Measurements from ENCODE around the gene ADARB2. TPM values are rescaled to one million over a fixed set of nuclear protein-coding genes. Genes with fewer than 3 reads are reported as not detected.

The ADARB2 gene
- polyA plus RNA-seq, 1 of the 3 experiments (the other 2 are of a cell fraction), result not detected

DNA sequence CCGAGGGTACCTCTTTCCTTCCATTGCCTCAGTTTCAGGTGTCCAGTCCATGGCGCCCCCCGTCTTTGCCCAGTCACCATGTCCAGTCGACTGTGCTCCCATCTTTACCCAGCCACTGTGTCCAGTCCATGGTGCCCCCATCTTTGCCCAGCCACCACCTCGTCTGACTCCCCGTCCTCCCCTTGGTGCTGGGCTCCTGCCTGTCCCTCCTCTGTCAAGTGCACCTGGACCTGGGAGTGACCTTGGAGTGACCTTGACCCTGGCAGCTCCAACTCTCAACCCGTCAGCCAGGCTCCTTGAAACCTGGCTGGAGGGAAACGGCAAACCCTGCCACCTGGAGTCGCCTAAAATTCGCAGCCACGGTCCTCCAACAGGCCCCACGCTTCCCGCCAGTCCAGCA, 180.2 kb downstream of the ADARB2 start:
- Histone ChIP-seq H2AFZ (ENCODE audit: low read depth) (no peak overlapping the region), H3K9ac (no peak overlapping the region), H3K79me2 (ENCODE audit: insufficient read depth) (no peaks in the 10 kb centered on the region), H4K20me1 (ENCODE audit: insufficient read depth) (no peaks in the 10 kb centered on the region), H3K9me2 (no peaks in the 10 kb centered on the region), H3K9me3 (no peaks in the 10 kb centered on the region), H3K4me2 (no peak overlapping the region), H3K27me3 (ENCODE audit: insufficient read depth) (no peaks in the 10 kb centered on the region), H3K4me1 (ENCODE audit: control insufficient read depth in 1 of 2, insufficient read depth in 2 of 2, low read depth in 1 of 2, low read length in 1 of 2) (peaks cover 0 to 18% of the 10 kb centered on the region in 2 experiments; a peak in 1 of 4 replicates), H3K4me3 (ENCODE audit: low read depth in 2 of 2, low read length in 1 of 2) (no peak overlapping the region), H3K36me3 (replicated peaks in 1 of 2; ENCODE audit: control insufficient read depth in 1 of 2, insufficient read depth in 2 of 2, low read length in 1 of 2) (no peaks in the 10 kb centered on the region), H3K27ac (ENCODE audit: low read depth in 2 of 2, low read length in 1 of 2) (no peak overlapping the region), H3F3A (replicated peaks; ENCODE audit: insufficient read depth) (no peaks in the 10 kb centered on the region)
- CTCF ChIA-PET, result no interaction called here
- POLR2A ChIA-PET, result no interaction called here
- TF ChIP-seq RAD21 (IDR thresholded peaks at IDR 0.05; ENCODE audit: low read length), result no peak
- TF ChIP-seq TAF1 (IDR thresholded peaks at IDR 0.05; ENCODE audit: borderline replicate concordance, low read depth, low read length), result no peak
- TF ChIP-seq RCOR1 (IDR thresholded peaks at IDR 0.05; ENCODE audit: low read length), result no peak
- TF ChIP-seq MEF2A (IDR thresholded peaks at IDR 0.05; ENCODE audit: borderline replicate concordance, low read depth), result no peak
- TF ChIP-seq, protein P1, sequence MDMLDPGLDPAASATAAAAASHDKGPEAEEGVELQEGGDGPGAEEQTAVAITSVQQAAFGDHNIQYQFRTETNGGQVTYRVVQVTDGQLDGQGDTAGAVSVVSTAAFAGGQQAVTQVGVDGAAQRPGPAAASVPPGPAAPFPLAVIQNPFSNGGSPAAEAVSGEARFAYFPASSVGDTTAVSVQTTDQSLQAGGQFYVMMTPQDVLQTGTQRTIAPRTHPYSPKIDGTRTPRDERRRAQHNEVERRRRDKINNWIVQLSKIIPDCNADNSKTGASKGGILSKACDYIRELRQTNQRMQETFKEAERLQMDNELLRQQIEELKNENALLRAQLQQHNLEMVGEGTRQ (IDR thresholded peaks at IDR 0.05; ENCODE audit: borderline replicate concordance, low read depth, low read length), result no peak
- TF ChIP-seq FOXJ3 (CRISPR knock-in tag; IDR thresholded peaks at IDR 0.05), result no peak
- TF ChIP-seq RFX5 (IDR thresholded peaks at IDR 0.05; ENCODE audit: low read length), result no peak
- no peak for TF ChIP-seq TEAD4 (IDR thresholded peaks at IDR 0.05; ENCODE audit: borderline replicate concordance, insufficient read depth)
- TF ChIP-seq GABPA (IDR thresholded peaks at IDR 0.05; ENCODE audit: low read depth), result no peak
- TF ChIP-seq, protein P2, sequence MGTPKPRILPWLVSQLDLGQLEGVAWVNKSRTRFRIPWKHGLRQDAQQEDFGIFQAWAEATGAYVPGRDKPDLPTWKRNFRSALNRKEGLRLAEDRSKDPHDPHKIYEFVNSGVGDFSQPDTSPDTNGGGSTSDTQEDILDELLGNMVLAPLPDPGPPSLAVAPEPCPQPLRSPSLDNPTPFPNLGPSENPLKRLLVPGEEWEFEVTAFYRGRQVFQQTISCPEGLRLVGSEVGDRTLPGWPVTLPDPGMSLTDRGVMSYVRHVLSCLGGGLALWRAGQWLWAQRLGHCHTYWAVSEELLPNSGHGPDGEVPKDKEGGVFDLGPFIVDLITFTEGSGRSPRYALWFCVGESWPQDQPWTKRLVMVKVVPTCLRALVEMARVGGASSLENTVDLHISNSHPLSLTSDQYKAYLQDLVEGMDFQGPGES (IDR thresholded peaks at IDR 0.05; ENCODE audit: low read depth, low read length), result no peak
- no peak for TF ChIP-seq TCF12 (IDR thresholded peaks at IDR 0.05)
- TF ChIP-seq GATA2 (CRISPR knock-in tag; IDR thresholded peaks at IDR 0.05), result no peak
- TF ChIP-seq FOXM1 (IDR thresholded peaks at IDR 0.05; ENCODE audit: low read depth), result no peak
- no peak for TF ChIP-seq JUND (IDR thresholded peaks at IDR 0.05)
- no peak for TF ChIP-seq NRF1 (IDR thresholded peaks at IDR 0.05; ENCODE audit: low read depth, low read length)
- DNase-seq, result no peak
- WGBS (ENCODE audit: low lambda C conversion rate), result 37% methylated on average over 13 of the region's 13 CpGs

DNA sequence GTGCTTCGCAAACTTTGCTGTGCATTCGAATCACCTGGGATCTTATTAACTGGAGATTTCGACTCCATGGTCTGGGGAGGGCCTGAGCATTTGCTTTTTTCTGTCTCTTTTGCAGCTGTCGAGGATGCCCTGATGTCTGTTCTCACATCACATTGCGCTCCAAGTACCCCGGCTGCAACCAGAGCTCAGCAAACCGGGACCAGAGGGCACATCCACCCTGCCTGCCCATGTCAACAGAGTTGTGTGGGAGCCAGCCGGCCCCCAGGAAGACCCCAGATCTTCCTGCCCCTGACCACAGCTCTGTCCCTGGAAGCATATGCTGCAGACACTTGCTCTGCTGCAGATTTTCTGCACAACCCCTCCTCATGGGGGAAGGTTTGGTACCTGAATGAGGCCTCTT, 180.8 kb downstream of the ADARB2 start:
- ChIA-PET POLR2A (no interaction called here), CTCF (no interaction called here)
- H3K36me3 ChIP-seq (replicated peaks in 1 of 2; ENCODE audit: control insufficient read depth in 1 of 2, insufficient read depth in 2 of 2, low read length in 1 of 2), result no peaks in the 10 kb centered on the region
- no peak overlapping the region for H2AFZ ChIP-seq (ENCODE audit: low read depth)
- H3K4me1 ChIP-seq (ENCODE audit: control insufficient read depth in 1 of 2, insufficient read depth in 2 of 2, low read depth in 1 of 2, low read length in 1 of 2), result peaks cover 0 to 19% of the 10 kb centered on the region in 2 experiments; a peak in 1 of 4 replicates
- H3K9ac ChIP-seq, result no peak overlapping the region
- H3K79me2 ChIP-seq (ENCODE audit: insufficient read depth), result no peaks in the 10 kb centered on the region
- H3K27ac ChIP-seq (ENCODE audit: low read depth in 2 of 2, low read length in 1 of 2), result no peak overlapping the region
- no peaks in the 10 kb centered on the region for H4K20me1 ChIP-seq (ENCODE audit: insufficient read depth)
- H3K27me3 ChIP-seq (ENCODE audit: insufficient read depth), result no peaks in the 10 kb centered on the region
- no peak overlapping the region for H3K4me3 ChIP-seq (ENCODE audit: low read depth in 2 of 2, low read length in 1 of 2)
- H3F3A ChIP-seq (replicated peaks; ENCODE audit: insufficient read depth), result no peaks in the 10 kb centered on the region
- H3K4me2 ChIP-seq, result no peak overlapping the region
- TF ChIP-seq POLR2AphosphoS5 (IDR thresholded peaks at IDR 0.05; ENCODE audit: low read depth, low read length) (no peak), SMC3 (IDR thresholded peaks at IDR 0.05; ENCODE audit: low read depth, low read length) (no peak), FOXJ3 (CRISPR knock-in tag; IDR thresholded peaks at IDR 0.05) (no peak), TCF12 (IDR thresholded peaks at IDR 0.05) (no peak), NRF1 (IDR thresholded peaks at IDR 0.05; ENCODE audit: low read depth, low read length) (no peak), NFIC (IDR thresholded peaks at IDR 0.05; ENCODE audit: borderline replicate concordance) (no peak), GATA2 (CRISPR knock-in tag; IDR thresholded peaks at IDR 0.05) (no peak), MXI1 (IDR thresholded peaks at IDR 0.05; ENCODE audit: low read depth, low read length) (no peak)
- TF ChIP-seq, protein P3, sequence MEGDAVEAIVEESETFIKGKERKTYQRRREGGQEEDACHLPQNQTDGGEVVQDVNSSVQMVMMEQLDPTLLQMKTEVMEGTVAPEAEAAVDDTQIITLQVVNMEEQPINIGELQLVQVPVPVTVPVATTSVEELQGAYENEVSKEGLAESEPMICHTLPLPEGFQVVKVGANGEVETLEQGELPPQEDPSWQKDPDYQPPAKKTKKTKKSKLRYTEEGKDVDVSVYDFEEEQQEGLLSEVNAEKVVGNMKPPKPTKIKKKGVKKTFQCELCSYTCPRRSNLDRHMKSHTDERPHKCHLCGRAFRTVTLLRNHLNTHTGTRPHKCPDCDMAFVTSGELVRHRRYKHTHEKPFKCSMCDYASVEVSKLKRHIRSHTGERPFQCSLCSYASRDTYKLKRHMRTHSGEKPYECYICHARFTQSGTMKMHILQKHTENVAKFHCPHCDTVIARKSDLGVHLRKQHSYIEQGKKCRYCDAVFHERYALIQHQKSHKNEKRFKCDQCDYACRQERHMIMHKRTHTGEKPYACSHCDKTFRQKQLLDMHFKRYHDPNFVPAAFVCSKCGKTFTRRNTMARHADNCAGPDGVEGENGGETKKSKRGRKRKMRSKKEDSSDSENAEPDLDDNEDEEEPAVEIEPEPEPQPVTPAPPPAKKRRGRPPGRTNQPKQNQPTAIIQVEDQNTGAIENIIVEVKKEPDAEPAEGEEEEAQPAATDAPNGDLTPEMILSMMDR (IDR thresholded peaks at IDR 0.05), result no peak
- TF ChIP-seq, protein P4, sequence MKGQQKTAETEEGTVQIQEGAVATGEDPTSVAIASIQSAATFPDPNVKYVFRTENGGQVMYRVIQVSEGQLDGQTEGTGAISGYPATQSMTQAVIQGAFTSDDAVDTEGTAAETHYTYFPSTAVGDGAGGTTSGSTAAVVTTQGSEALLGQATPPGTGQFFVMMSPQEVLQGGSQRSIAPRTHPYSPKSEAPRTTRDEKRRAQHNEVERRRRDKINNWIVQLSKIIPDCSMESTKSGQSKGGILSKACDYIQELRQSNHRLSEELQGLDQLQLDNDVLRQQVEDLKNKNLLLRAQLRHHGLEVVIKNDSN (IDR thresholded peaks at IDR 0.05; ENCODE audit: borderline replicate concordance, low read depth), result no peak
- DNase-seq, result no peak
- H3K9me2 ChIP-seq, result no peaks in the 10 kb centered on the region
- no peaks in the 10 kb centered on the region for H3K9me3 ChIP-seq
- 17% methylated on average over 7 of the region's 8 CpGs for WGBS (ENCODE audit: low lambda C conversion rate)
